GM23338 (cell line): ENCODE data around the gene TMEM209. TPM values are rescaled to one million over a fixed set of nuclear protein-coding genes. Genes with fewer than 3 reads are reported as not detected.

ENCODE experiments used
- ATAC-seq: fragments of 200-7000 bp; cut with Tn5 transposase; 3 replicates; pipeline ENCODE4 v1.9.1; 2020
- DNase-seq: peaks from one replicate; pipeline ENCODE4 v3.0.0-alpha.2; 2015; ENCODE audit warnings: low spot score
- H2AFZ ChIP-seq: fragments of 200-600 bp; sonication (generic); 2 replicates; pipeline ENCODE4 v1.8.0; 2016; ENCODE audit warnings: antibody characterized with exemption, mild to moderate bottlenecking, moderate library complexity
- H3F3A ChIP-seq: fragments of 200-600 bp; sonication (generic); replicated peaks from 2 replicates; pipeline ENCODE4 v1.8.0; 2017; ENCODE audit warnings: antibody characterized with exemption, mixed run types, low read depth
- H3K27ac ChIP-seq: fragments of 200-600 bp; sonication (generic); 2 replicates; pipeline ENCODE4 v1.6.1; 2016; ENCODE audit warnings: low read depth
- H3K27me3 ChIP-seq: fragments of 200-600 bp; sonication (generic); 2 replicates; pipeline ENCODE4 v1.8.0; 2016; ENCODE audit warnings: mild to moderate bottlenecking, mixed run types, moderate library complexity; ENCODE audit not compliant: insufficient read depth
- H3K36me3 ChIP-seq: fragments of 200-600 bp; sonication (generic); 2 replicates; pipeline ENCODE4 v1.8.0; 2016; ENCODE audit warnings: mild to moderate bottlenecking; ENCODE audit not compliant: insufficient read depth
- H3K4me1 ChIP-seq: fragments of 200-600 bp; sonication (generic); 2 replicates; pipeline ENCODE4 v1.8.0; 2016; ENCODE audit warnings: mild to moderate bottlenecking, moderate library complexity; ENCODE audit not compliant: insufficient read depth
- H3K4me2 ChIP-seq: fragments of 200-600 bp; sonication (generic); 2 replicates; pipeline ENCODE4 v1.7.1; 2017; ENCODE audit warnings: mixed run types
- H3K4me3 ChIP-seq: fragments of 200-600 bp; sonication (generic); 2 replicates; pipeline ENCODE4 v1.6.1; 2016; ENCODE audit warnings: mixed run types
- H3K79me2 ChIP-seq: fragments of 200-600 bp; sonication (generic); replicated peaks from 2 replicates; pipeline ENCODE4 v1.8.0; 2017; ENCODE audit warnings: mild to moderate bottlenecking; ENCODE audit not compliant: insufficient read depth
- H3K9me2 ChIP-seq: fragments of 200-600 bp; sonication (generic); 2 replicates; pipeline ENCODE4 v1.8.0; 2017; ENCODE audit not compliant: insufficient read depth
- H4K20me1 ChIP-seq: fragments of 200-600 bp; sonication (generic); replicated peaks from 2 replicates; pipeline ENCODE4 v1.8.0; 2017; ENCODE audit warnings: mild to moderate bottlenecking; ENCODE audit not compliant: insufficient read depth
- H3K27ac Mint-ChIP-seq: 2 replicates; pipeline ENCODE4 v1.8.0; 2020; ENCODE audit warnings: inconsistent platforms, mild to moderate bottlenecking, moderate library complexity, mixed read lengths
- H3K27me3 Mint-ChIP-seq: 3 replicates; pipeline ENCODE4 v1.8.0; 2022; ENCODE audit warnings: low read depth, mild to moderate bottlenecking, moderate library complexity, mixed read lengths, inconsistent platforms; ENCODE audit not compliant: insufficient read depth, poor library complexity
- H3K36me3 Mint-ChIP-seq: 3 replicates; pipeline ENCODE4 v1.8.0; 2021; ENCODE audit warnings: low read depth, mild to moderate bottlenecking, inconsistent platforms, moderate library complexity, mixed read lengths
- H3K4me1 Mint-ChIP-seq: 3 replicates; pipeline ENCODE4 v1.8.0; 2020; ENCODE audit warnings: mild to moderate bottlenecking, inconsistent platforms, mixed read lengths
- H3K4me3 Mint-ChIP-seq: 3 replicates; pipeline ENCODE4 v1.8.0; 2021; ENCODE audit warnings: moderate library complexity, mild to moderate bottlenecking, inconsistent platforms, mixed read lengths
- H3K9me3 Mint-ChIP-seq: 3 replicates; pipeline ENCODE4 v1.8.0; 2020; ENCODE audit warnings: moderate library complexity, mild to moderate bottlenecking, inconsistent platforms, mixed read lengths
- EZH2 ChIP-seq: fragments of 200-600 bp; sonication (generic); IDR thresholded peaks from one replicate; pipeline ENCODE4 v1.8.0; 2017; ENCODE audit warnings: antibody characterized with exemption, mild to moderate bottlenecking, low read depth; ENCODE audit not compliant: unreplicated experiment
- EZH2phosphoT487 ChIP-seq: fragments of 200-600 bp; sonication (generic); IDR thresholded peaks from one replicate; pipeline ENCODE4 v1.8.1; 2018; ENCODE audit warnings: antibody characterized with exemption; ENCODE audit not compliant: unreplicated experiment
- JUNB ChIP-seq: IDR thresholded peaks from one replicate; pipeline ENCODE4 v1.6.1; 2016; ENCODE audit warnings: antibody characterized with exemption; ENCODE audit not compliant: unreplicated experiment
- NANOG ChIP-seq: IDR thresholded peaks from 2 replicates; pipeline ENCODE4 v1.6.1; 2016; ENCODE audit warnings: antibody characterized with exemption, borderline replicate concordance
- POLR2AphosphoS5 ChIP-seq: IDR thresholded peaks from 2 replicates; pipeline ENCODE4 v1.6.1; 2016; ENCODE audit warnings: antibody characterized with exemption, low read depth
- STAT1 ChIP-seq: IDR thresholded peaks from one replicate; pipeline ENCODE4 v1.6.1; 2016; ENCODE audit warnings: antibody characterized with exemption; ENCODE audit not compliant: unreplicated experiment
- ZNF114 ChIP-seq: fragments of 250-450 bp; sonication (Bioruptor Pico); IDR thresholded peaks from 2 replicates; pipeline ENCODE4 v1.5.0; 2020; ENCODE audit warnings: mild to moderate bottlenecking, moderate library complexity
- ZNF331 ChIP-seq: fragments of 250-450 bp; sonication (Bioruptor Pico); IDR thresholded peaks from 2 replicates; pipeline ENCODE4 v1.5.0; 2020; ENCODE audit warnings: low read depth, mild to moderate bottlenecking, moderate library complexity
- polyA plus RNA-seq: library from polyadenylated mRNA; unstranded; fragments of >200 nt; fragmentation: Nextera tagmentation; extraction: Ambion mirVana; gene quantifications from 2 replicates; pipeline ENCODE4 v1.2.1, GENCODE V29; 2016
- total RNA-seq: library from RNA; depleted of rRNA; stranded (reverse); fragments of >200 nt; shearing (Covaris generic); gene quantifications from 2 replicates; pipeline ENCODE4 v1.2.3, GENCODE V29; 2014
- TF ChIP-seq, protein P1 (sequence below), 2 experiments: fragments of 200-600 bp in 1 of 2; sonication (generic) in 1 of 2; conservative IDR thresholded peaks; 2 replicates each; pipeline versions ENCODE4 v1.5.1 to v1.6.1; 2016 to 2017; ENCODE audit warnings: antibody characterized with exemption in 2 of 2, low read depth in 2 of 2, mild to moderate bottlenecking in 2 of 2, moderate library complexity in 1 of 2
- TF ChIP-seq, protein P2 (sequence below): IDR thresholded peaks from one replicate; pipeline ENCODE4 v1.6.1; 2018; ENCODE audit warnings: antibody characterized with exemption; ENCODE audit not compliant: unreplicated experiment

Gene TMEM209
- total and polyA plus RNA-seq, 2 experiments from 2014 or later, result 18.6 to 26.2 TPM

DNA sequence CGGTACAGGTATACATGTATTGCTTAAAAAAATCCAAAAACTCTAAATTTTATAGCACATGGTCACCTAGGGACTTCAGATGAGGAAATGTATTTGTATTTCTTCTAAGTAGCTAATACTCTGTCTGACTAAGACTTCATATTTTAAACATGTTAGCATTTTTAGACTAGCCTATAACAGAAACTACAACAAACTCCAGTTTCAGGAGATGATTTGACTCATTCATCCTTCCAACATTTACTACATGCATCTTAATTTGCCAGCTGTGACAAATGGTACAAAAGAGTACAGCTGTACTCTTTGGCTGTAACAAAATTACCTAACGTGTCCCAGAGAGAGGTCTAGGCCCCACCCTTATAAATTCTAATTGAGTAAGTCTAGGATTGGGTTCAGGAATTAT is 22.2 kb downstream of the TMEM209 start:
- Histone ChIP-seq H4K20me1 (0 out of 2 replicates have a peak, but pooled peaks cover 3% of the 10 kb centered on the region), H2AFZ (no peak overlapping the region), H3K27me3 (no peaks in the 10 kb centered on the region), H3K4me2 (no peak overlapping the region), H3K79me2 (peaks cover 11% of the 10 kb centered on the region; the same call in 1 of the 2 replicates), H3K4me3 (no peak overlapping the region), H3F3A (no peaks in the 10 kb centered on the region), H3K36me3 (peaks cover 26% of the 10 kb centered on the region), H3K9me2 (no peaks in the 10 kb centered on the region), H3K4me1 (no peaks in the 10 kb centered on the region), H3K27ac (no peak overlapping the region)
- DNase-seq (no peak), ATAC-seq (no peak)
- Mint-ChIP-seq H3K4me1 (no peaks in the 10 kb centered on the region), H3K27ac (no peak overlapping the region), H3K4me3 (no peak overlapping the region), H3K9me3 (no peaks in the 10 kb centered on the region), H3K27me3 (no peaks in the 10 kb centered on the region), H3K36me3 (peaks cover 51% of the 10 kb centered on the region)
- TF ChIP-seq POLR2AphosphoS5, result no peak

DNA sequence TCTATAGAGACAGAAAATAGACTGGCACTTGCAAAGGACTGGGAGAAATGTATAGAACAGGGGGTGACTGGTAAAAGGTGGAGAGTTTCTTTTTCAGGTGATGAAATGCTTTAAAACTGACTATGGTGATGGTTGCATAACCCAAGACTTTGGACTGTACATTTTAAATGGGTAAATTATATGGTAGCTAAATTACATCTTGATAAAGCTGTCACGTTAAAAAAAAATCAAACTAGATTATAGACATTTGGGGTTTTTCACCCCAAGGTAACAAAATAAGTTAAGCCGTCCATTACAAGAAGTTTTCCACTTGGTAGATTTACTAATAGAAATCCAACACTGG is 24.0 kb downstream of the TMEM209 start:
- H3K4me1 ChIP-seq, result no peaks in the 10 kb centered on the region
- no peak for ATAC-seq
- no peak overlapping the region for H2AFZ ChIP-seq
- H3F3A ChIP-seq, result no peaks in the 10 kb centered on the region
- H3K4me1 Mint-ChIP-seq, result no peaks in the 10 kb centered on the region
- no peaks in the 10 kb centered on the region for H3K27me3 ChIP-seq
- no peak overlapping the region for H3K27ac Mint-ChIP-seq
- no peaks in the 10 kb centered on the region for H3K27me3 Mint-ChIP-seq
- H3K36me3 Mint-ChIP-seq, result peaks cover 56% of the 10 kb centered on the region
- H3K4me3 Mint-ChIP-seq, result no peak overlapping the region
- no peak for DNase-seq
- peaks cover 26% of the 10 kb centered on the region for H3K36me3 ChIP-seq
- H3K9me3 Mint-ChIP-seq, result no peaks in the 10 kb centered on the region
- H3K79me2 ChIP-seq, result no peaks in the 10 kb centered on the region
- H3K4me3 ChIP-seq, result no peak overlapping the region
- no peaks in the 10 kb centered on the region for H3K9me2 ChIP-seq
- H3K27ac ChIP-seq, result no peak overlapping the region
- peaks cover 2% of the 10 kb centered on the region; the same call in 1 of the 2 replicates for H4K20me1 ChIP-seq
- H3K4me2 ChIP-seq, result no peak overlapping the region
- no peak for TF ChIP-seq EZH2
- TF ChIP-seq ZNF114 (CRISPR knock-in tag), result no peak
- TF ChIP-seq NANOG, result no peak
- TF ChIP-seq ZNF331, result no peak
- TF ChIP-seq EZH2phosphoT487, result no peak
- no peak for TF ChIP-seq JUNB
- TF ChIP-seq, protein P1, sequence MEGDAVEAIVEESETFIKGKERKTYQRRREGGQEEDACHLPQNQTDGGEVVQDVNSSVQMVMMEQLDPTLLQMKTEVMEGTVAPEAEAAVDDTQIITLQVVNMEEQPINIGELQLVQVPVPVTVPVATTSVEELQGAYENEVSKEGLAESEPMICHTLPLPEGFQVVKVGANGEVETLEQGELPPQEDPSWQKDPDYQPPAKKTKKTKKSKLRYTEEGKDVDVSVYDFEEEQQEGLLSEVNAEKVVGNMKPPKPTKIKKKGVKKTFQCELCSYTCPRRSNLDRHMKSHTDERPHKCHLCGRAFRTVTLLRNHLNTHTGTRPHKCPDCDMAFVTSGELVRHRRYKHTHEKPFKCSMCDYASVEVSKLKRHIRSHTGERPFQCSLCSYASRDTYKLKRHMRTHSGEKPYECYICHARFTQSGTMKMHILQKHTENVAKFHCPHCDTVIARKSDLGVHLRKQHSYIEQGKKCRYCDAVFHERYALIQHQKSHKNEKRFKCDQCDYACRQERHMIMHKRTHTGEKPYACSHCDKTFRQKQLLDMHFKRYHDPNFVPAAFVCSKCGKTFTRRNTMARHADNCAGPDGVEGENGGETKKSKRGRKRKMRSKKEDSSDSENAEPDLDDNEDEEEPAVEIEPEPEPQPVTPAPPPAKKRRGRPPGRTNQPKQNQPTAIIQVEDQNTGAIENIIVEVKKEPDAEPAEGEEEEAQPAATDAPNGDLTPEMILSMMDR (conservative IDR thresholded peaks at IDR 0.05; ENCODE audit: low read depth in 2 of 2), result no peak

DNA sequence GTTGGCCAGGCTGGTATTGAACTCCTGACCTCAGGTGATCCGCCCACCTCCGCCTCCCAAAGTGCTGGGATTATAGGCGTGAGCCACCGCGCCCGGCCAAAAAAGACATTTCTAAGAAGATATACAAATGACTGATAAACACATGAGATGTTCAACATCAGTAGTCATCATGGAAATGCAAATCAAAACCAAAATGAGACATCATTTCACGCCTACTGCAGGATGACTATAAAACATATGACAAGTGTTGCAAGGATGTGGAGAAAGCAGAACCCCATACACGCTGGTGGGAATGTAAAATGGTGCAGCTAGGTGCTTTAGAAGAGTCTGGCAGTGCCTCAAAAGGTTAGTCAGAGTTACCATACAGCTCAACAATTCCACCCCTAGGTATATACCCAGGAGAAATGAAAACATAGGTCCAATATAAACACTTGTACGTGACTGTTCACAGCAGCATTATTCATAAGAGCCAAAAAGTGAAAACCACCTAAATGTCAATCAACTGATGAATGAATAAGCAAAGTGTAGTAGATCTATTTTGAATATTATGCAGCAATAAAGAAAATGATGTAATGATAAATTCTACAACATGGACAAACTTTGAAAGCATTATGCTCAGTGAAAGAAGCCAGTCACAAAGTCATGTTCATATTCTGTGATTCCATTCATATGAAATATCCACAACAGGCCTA is 24.5 kb downstream of the TMEM209 start:
- Histone ChIP-seq H3K79me2 (no peaks in the 10 kb centered on the region), H3K4me2 (no peak overlapping the region), H3K4me1 (no peaks in the 10 kb centered on the region), H3K36me3 (peaks cover 26% of the 10 kb centered on the region), H2AFZ (no peak overlapping the region), H3K4me3 (no peak overlapping the region), H3K9me2 (no peaks in the 10 kb centered on the region), H4K20me1 (peaks cover 2% of the 10 kb centered on the region; the same call in 1 of the 2 replicates), H3F3A (no peaks in the 10 kb centered on the region), H3K27ac (no peak overlapping the region), H3K27me3 (no peaks in the 10 kb centered on the region)
- Mint-ChIP-seq H3K27me3 (no peaks in the 10 kb centered on the region), H3K4me1 (no peaks in the 10 kb centered on the region), H3K27ac (no peak overlapping the region), H3K36me3 (peaks cover 56% of the 10 kb centered on the region), H3K4me3 (no peak overlapping the region), H3K9me3 (no peaks in the 10 kb centered on the region)
- DNase-seq (no peak), ATAC-seq (no peak)
- TF ChIP-seq JUNB (no peak), STAT1 (no peak), ZNF331 (no peak), ZNF114 (CRISPR knock-in tag) (no peak)
- TF ChIP-seq, protein P2, sequence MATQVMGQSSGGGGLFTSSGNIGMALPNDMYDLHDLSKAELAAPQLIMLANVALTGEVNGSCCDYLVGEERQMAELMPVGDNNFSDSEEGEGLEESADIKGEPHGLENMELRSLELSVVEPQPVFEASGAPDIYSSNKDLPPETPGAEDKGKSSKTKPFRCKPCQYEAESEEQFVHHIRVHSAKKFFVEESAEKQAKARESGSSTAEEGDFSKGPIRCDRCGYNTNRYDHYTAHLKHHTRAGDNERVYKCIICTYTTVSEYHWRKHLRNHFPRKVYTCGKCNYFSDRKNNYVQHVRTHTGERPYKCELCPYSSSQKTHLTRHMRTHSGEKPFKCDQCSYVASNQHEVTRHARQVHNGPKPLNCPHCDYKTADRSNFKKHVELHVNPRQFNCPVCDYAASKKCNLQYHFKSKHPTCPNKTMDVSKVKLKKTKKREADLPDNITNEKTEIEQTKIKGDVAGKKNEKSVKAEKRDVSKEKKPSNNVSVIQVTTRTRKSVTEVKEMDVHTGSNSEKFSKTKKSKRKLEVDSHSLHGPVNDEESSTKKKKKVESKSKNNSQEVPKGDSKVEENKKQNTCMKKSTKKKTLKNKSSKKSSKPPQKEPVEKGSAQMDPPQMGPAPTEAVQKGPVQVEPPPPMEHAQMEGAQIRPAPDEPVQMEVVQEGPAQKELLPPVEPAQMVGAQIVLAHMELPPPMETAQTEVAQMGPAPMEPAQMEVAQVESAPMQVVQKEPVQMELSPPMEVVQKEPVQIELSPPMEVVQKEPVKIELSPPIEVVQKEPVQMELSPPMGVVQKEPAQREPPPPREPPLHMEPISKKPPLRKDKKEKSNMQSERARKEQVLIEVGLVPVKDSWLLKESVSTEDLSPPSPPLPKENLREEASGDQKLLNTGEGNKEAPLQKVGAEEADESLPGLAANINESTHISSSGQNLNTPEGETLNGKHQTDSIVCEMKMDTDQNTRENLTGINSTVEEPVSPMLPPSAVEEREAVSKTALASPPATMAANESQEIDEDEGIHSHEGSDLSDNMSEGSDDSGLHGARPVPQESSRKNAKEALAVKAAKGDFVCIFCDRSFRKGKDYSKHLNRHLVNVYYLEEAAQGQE, result no peak
- TF ChIP-seq, protein P1 (conservative IDR thresholded peaks at IDR 0.05; ENCODE audit: low read depth in 2 of 2), result no peak
